Smooth muscle cell (in vitro differentiated cells): Measurements from ENCODE around the gene ZNF460. TPM values are rescaled to one million over a fixed set of nuclear protein-coding genes. Genes with fewer than 3 reads are reported as not detected.
"Not testable (repeated sequence)": the region's sequence is repeated elsewhere in the genome, so short reads cannot be mapped to it uniquely, and the experiment has no call there.

ENCODE experiments used
- DNase-seq: peaks from one replicate; lab custom pipeline; 2025; ENCODE audit not compliant: unreplicated experiment; lab: John Stamatoyannopoulos, UW
- H2AFZ ChIP-seq: fragments of 200-600 bp; sonication (generic); 2 replicates; pipeline ENCODE4 v1.6.0; 2016; ENCODE audit warnings: antibody characterized with exemption, low read depth, mild to moderate bottlenecking
- H3F3A ChIP-seq: fragments of 200-600 bp; sonication (generic); 2 replicates; pipeline ENCODE4 v1.6.0; 2017; ENCODE audit warnings: antibody characterized with exemption, low read depth
- H3K27ac ChIP-seq: fragments of 200-600 bp; sonication (generic); 2 replicates; pipeline ENCODE4 v1.5.1; 2016; ENCODE audit warnings: low read depth, mild to moderate bottlenecking
- H3K27me3 ChIP-seq: fragments of 200-600 bp; sonication (generic); 2 replicates; pipeline ENCODE4 v1.6.1; 2016; ENCODE audit warnings: low read depth, mild to moderate bottlenecking
- H3K36me3 ChIP-seq: fragments of 200-600 bp; sonication (generic); 2 replicates; pipeline ENCODE4 v1.5.1; 2016; ENCODE audit warnings: low read depth
- H3K4me1 ChIP-seq: fragments of 200-600 bp; sonication (generic); 2 replicates; pipeline ENCODE4 v1.5.1; 2016; ENCODE audit warnings: low read depth
- H3K4me2 ChIP-seq: fragments of 200-600 bp; sonication (generic); 2 replicates; pipeline ENCODE4 v1.6.0; 2016; ENCODE audit warnings: mild to moderate bottlenecking
- H3K4me3 ChIP-seq: fragments of 200-600 bp; sonication (generic); 2 replicates; pipeline ENCODE4 v1.5.1; 2016; ENCODE audit warnings: mild to moderate bottlenecking
- H3K79me2 ChIP-seq: fragments of 200-600 bp; sonication (generic); 2 replicates; pipeline ENCODE4 v1.6.0; 2016; ENCODE audit warnings: low read depth, mild to moderate bottlenecking
- H3K9ac ChIP-seq: fragments of 200-600 bp; sonication (generic); 2 replicates; pipeline ENCODE4 v1.6.0; 2016; ENCODE audit warnings: low read depth
- H3K9me3 ChIP-seq: fragments of 200-600 bp; sonication (generic); replicated peaks from 2 replicates; pipeline ENCODE4 v1.5.1; 2016; ENCODE audit warnings: low read depth
- H4K20me1 ChIP-seq: fragments of 200-600 bp; sonication (generic); 2 replicates; pipeline ENCODE4 v1.6.0; 2016; ENCODE audit warnings: low read depth
- CTCF ChIP-seq: fragments of 200-600 bp; sonication (generic); IDR thresholded peaks from 2 replicates; pipeline ENCODE4 v1.5.1; 2017; ENCODE audit warnings: borderline replicate concordance, mild to moderate bottlenecking, antibody characterized with exemption; ENCODE audit not compliant: insufficient read depth, poor library complexity, severe bottlenecking
- WGBS: methylation state at CpG from one replicate; pipeline ENCODE4 v1.1.7; 2016; ENCODE audit warnings: low lambda C conversion rate; 5-methylcytosine and 5-hydroxymethylcytosine counted together
- polyA plus RNA-seq: library from polyadenylated mRNA; unstranded; fragments of >200 nt; fragmentation: Nextera tagmentation; extraction: Ambion mirVana; gene quantifications from 2 replicates; pipeline ENCODE4 v1.2.1, GENCODE V29; 2016
- total RNA-seq: library from RNA; depleted of rRNA; stranded (reverse); fragments of >200 nt; gene quantifications from 2 replicates; pipeline ENCODE4 v1.2.3, GENCODE V29; 2014

ZNF460 gene
- total and polyA plus RNA-seq, 2 experiments from 2014 or later, result 1.7 to 85.2 TPM

- Histone ChIP-seq H3K79me2 (peaks cover 50% of the 10 kb centered on the region), H3K4me2 (no peak overlapping the region), H3K4me1 (peaks cover 9% of the 10 kb centered on the region), H3F3A (no peaks in the 10 kb centered on the region), H3K9me3 (no peaks in the 10 kb centered on the region), H3K36me3 (peaks cover 5% of the 10 kb centered on the region), H3K27ac (no peak overlapping the region), H2AFZ (no peak overlapping the region), H3K9ac (no peak overlapping the region), H3K27me3 (no peaks in the 10 kb centered on the region), H3K4me3 (no peak overlapping the region), H4K20me1 (peaks cover 8% of the 10 kb centered on the region)
- TF ChIP-seq CTCF, result no peak
- WGBS, result 96% methylated on average over 5 of the region's 5 CpGs
- DNase-seq, result no peak
These were observed 35.2 kb upstream of the ZNF460 start for GRCh38 chr19:57245066-57245465.

GRCh38 chr19:57245959-57246358, 34.3 kb upstream of the ZNF460 start:
- Histone ChIP-seq H3F3A (no peaks in the 10 kb centered on the region), H3K27me3 (no peaks in the 10 kb centered on the region), H3K4me3 (no peak overlapping the region), H3K4me2 (no peak overlapping the region), H4K20me1 (peaks cover 8% of the 10 kb centered on the region), H3K79me2 (peaks cover 51% of the 10 kb centered on the region), H3K9ac (no peak overlapping the region), H3K27ac (no peak overlapping the region), H3K36me3 (peaks cover 10% of the 10 kb centered on the region), H3K4me1 (peaks cover 9% of the 10 kb centered on the region), H2AFZ (no peak overlapping the region), H3K9me3 (no peaks in the 10 kb centered on the region)
- no peak for DNase-seq
- 93% methylated on average over 6 of the region's 6 CpGs for WGBS
- no peak for TF ChIP-seq CTCF

- Histone ChIP-seq H3K4me2 (no peak overlapping the region), H2AFZ (no peak overlapping the region), H3K27ac (no peak overlapping the region), H3K4me3 (no peak overlapping the region), H3F3A (peaks cover 16% of the 10 kb centered on the region), H3K27me3 (no peaks in the 10 kb centered on the region), H3K79me2 (peaks cover 29% of the 10 kb centered on the region), H3K36me3 (peaks cover 32% of the 10 kb centered on the region), H4K20me1 (peaks cover 5% of the 10 kb centered on the region), H3K9me3 (no peaks in the 10 kb centered on the region), H3K4me1 (no peaks in the 10 kb centered on the region), H3K9ac (no peak overlapping the region)
- no peak for DNase-seq
- WGBS, result 81% methylated on average over 6 of the region's 6 CpGs
- no peak for TF ChIP-seq CTCF
These were observed 31.6 kb upstream of the ZNF460 start for GRCh38 chr19:57248646-57249045.

GRCh38 chr19:57249329-57249728, 31.0 kb upstream of the ZNF460 start:
- no peak overlapping the region for H3K4me2 ChIP-seq
- no peak for TF ChIP-seq CTCF
- peaks cover 36% of the 10 kb centered on the region for H3K36me3 ChIP-seq
- H3K4me3 ChIP-seq, result no peak overlapping the region
- H3K9me3 ChIP-seq, result no peaks in the 10 kb centered on the region
- H4K20me1 ChIP-seq, result peaks cover 5% of the 10 kb centered on the region
- peaks cover 29% of the 10 kb centered on the region for H3K79me2 ChIP-seq
- no peak overlapping the region for H2AFZ ChIP-seq
- no peak overlapping the region for H3K9ac ChIP-seq
- no peaks in the 10 kb centered on the region for H3K4me1 ChIP-seq
- DNase-seq, result no peak
- H3F3A ChIP-seq, result peaks cover 16% of the 10 kb centered on the region
- no peak overlapping the region for H3K27ac ChIP-seq
- H3K27me3 ChIP-seq, result no peaks in the 10 kb centered on the region
- WGBS, result 100% methylated on average over 1 of the region's 1 CpG

GRCh38 chr19:57253767-57254166, 26.5 kb upstream of the ZNF460 start:
- H3K27me3 ChIP-seq, H2AFZ ChIP-seq, H3K9ac ChIP-seq, H3K4me2 ChIP-seq, H3K4me1 ChIP-seq, DNase-seq, H3K9me3 ChIP-seq, H3K4me3 ChIP-seq: not testable (repeated sequence)
- Histone ChIP-seq H3K79me2 (peaks cover 54% of the 10 kb centered on the region), H3K27ac (peak overlapping the region; percentile 12), H3F3A (peaks cover 16% of the 10 kb centered on the region), H3K36me3 (peaks cover 39% of the 10 kb centered on the region), H4K20me1 (peaks cover 11% of the 10 kb centered on the region)
- 69% methylated on average over 11 of the region's 11 CpGs for WGBS
